T-cell (primary cell): Measurements from ENCODE around the gene PNKD. TPM values are rescaled to one million over a fixed set of nuclear protein-coding genes. Genes with fewer than 3 reads are reported as not detected.
A peak's percentile ranks its signal among the peaks of the same experiment; 100 is the strongest.

ENCODE experiments used
- ATAC-seq, 4 experiments: fragments of 200-7000 bp in 3 of 4; fragments of 150-1000 bp in 1 of 4; cut with Tn5 transposase; replicated peaks in 1 of 4; 1 replicate in 3 of 4; 2 replicates in 1 of 4; pipeline ENCODE4 v1.10.0; 2021; ENCODE audit warnings: moderate library complexity in 3 of 4, mild to moderate bottlenecking in 2 of 4, moderate number of reproducible peaks in 1 of 4
- CTCF ChIA-PET, 2 donors: fragments of 300-600 bp; sonication (Branson Sonifier 250); formaldehyde crosslinking; loops; one replicate each; lab custom pipeline; 2022; ENCODE audit warnings: antibody characterized with exemption in 2 of 2; lab: Charles Lee
- POLR2A ChIA-PET, 2 donors: fragments of 300-600 bp; sonication (Branson Sonifier 250); formaldehyde crosslinking; loops; one replicate each; lab custom pipeline; 2022; ENCODE audit warnings: antibody characterized with exemption in 2 of 2; lab: Charles Lee
- DNase-seq, 35 experiments: peaks; one replicate each; pipeline versions ENCODE4 v3.0.0 to v3.0.0-alpha.2; 2013 to 2023
- H3K27ac ChIP-seq: one replicate; pipeline ENCODE4 v1.5.1; 2013; ENCODE audit warnings: low read length
- H3K27me3 ChIP-seq, 2 experiments: replicated peaks in 1 of 2; 1 replicate in 1 of 2; 2 replicates in 1 of 2; pipeline versions ENCODE4 v1.6.1 to v1.7.0; 2013; ENCODE audit warnings: low read length in 1 of 2, mixed read lengths in 1 of 2; ENCODE audit not compliant: control insufficient read depth in 2 of 2, insufficient read depth in 2 of 2; ENCODE audit errors: extremely low read depth in 1 of 2
- H3K36me3 ChIP-seq, 2 donors: 1 replicate in 1 of 2; 2 replicates in 1 of 2; pipeline versions ENCODE4 v1.6.1 to v1.7.0; 2013; ENCODE audit warnings: low read length in 1 of 2; ENCODE audit not compliant: control insufficient read depth in 2 of 2, insufficient read depth in 1 of 2; ENCODE audit errors: extremely low read depth in 1 of 2
- H3K4me1 ChIP-seq, 2 experiments: 1 replicate in 1 of 2; 2 replicates in 1 of 2; pipeline versions ENCODE4 v1.6.1 to v1.7.0; 2013; ENCODE audit warnings: low read length in 2 of 2, mixed read lengths in 1 of 2; ENCODE audit not compliant: insufficient read depth in 2 of 2, control insufficient read depth in 1 of 2; ENCODE audit errors: extremely low read depth in 1 of 2
- H3K4me3 ChIP-seq, 2 donors: 1 replicate in 1 of 2; 2 replicates in 1 of 2; pipeline versions ENCODE4 v1.5.1 to v1.7.0; 2013; ENCODE audit warnings: mild to moderate bottlenecking in 2 of 2, low read length in 1 of 2, moderate library complexity in 1 of 2; ENCODE audit not compliant: control insufficient read depth in 1 of 2; ENCODE audit errors: extremely low read depth in 1 of 2
- H3K9me3 ChIP-seq: 2 replicates; pipeline ENCODE4 v1.7.0; 2013
- H3K27ac Mint-ChIP-seq, 2 donors: one replicate each; pipeline ENCODE4 v1.8.0; 2020 to 2021; ENCODE audit warnings: mild to moderate bottlenecking in 2 of 2, mixed read lengths in 2 of 2
- H3K27me3 Mint-ChIP-seq, 2 donors: one replicate each; pipeline ENCODE4 v1.8.0; 2021 to 2022; ENCODE audit warnings: mixed read lengths in 2 of 2
- H3K36me3 Mint-ChIP-seq: one replicate; pipeline ENCODE4 v1.8.0; 2021; ENCODE audit warnings: mixed read lengths
- H3K4me1 Mint-ChIP-seq, 3 donors: one replicate each; pipeline ENCODE4 v1.8.0; 2020 to 2022; ENCODE audit warnings: mixed read lengths in 3 of 3, mild to moderate bottlenecking in 1 of 3
- H3K4me3 Mint-ChIP-seq, 3 donors: one replicate each; pipeline ENCODE4 v1.8.0; 2020 to 2022; ENCODE audit warnings: mild to moderate bottlenecking in 3 of 3, mixed read lengths in 3 of 3, moderate library complexity in 3 of 3
- H3K9me3 Mint-ChIP-seq, 3 donors: one replicate each; pipeline ENCODE4 v1.8.0; 2020 to 2022; ENCODE audit warnings: mixed read lengths in 3 of 3
- WGBS: methylation state at CpG from one replicate; pipeline ENCODE4 v1.1.5; 2013; ENCODE audit warnings: missing lambda C conversion rate; ENCODE audit not compliant: insufficient coverage; 5-methylcytosine and 5-hydroxymethylcytosine counted together
- total RNA-seq, 35 experiments: library from RNA in 6 of 35; stranded (reverse) in 6 of 35; fragments of 120-200 nt in 1 of 35; gene quantifications; one replicate each; pipeline versions ENCODE4 v1.2.1 to v1.2.4 and lab custom pipeline; 2013 to 2026

PNKD gene
- total RNA-seq, 5 donors from 2014 or later (not counting 1 experiment from before 2014, with no cell fraction given), result 17.4 to 33.1 (median 30.6) TPM

DNA sequence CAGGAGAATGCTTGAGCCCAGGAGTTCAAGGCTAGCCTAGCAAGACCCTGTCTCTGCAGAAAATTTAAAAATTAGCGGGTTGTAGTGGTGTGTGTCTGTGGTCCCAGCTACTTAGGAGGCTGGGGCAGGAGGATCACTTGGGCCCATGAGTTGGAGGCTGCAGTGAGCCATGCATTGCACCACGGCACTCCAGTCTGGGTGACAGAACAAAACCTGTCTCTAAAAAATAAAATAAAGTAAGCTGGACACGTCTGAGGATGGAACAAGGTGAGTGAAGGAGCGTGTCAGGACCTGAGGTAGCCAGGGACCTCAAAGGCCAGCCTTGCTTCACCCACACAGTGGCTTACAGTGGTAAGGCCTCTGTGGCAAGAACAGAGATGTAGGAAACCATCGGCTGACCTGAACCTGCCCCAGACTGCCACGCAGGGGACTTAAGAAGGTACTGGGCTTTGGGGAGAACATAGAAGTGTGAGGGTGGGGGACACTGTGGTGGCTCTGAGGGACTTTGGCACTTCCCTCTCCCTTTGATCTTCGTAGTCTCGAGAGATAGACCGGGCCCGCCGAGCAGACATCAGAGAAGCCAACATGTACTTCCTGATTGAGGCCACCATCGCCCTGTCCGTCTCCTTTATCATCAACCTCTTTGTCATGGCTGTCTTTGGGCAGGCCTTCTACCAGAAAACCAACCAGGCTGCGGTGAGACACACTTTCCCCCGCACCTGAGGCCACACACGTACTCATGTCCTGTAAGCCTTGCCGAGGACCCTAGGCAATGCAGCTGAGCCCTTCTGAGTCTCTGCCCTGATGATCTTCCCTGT lies 119.2 kb downstream of the PNKD start:
- Histone ChIP-seq H3K27me3 (peaks cover 0 to 21% of the 10 kb centered on the region in 2 experiments), H3K4me3 (no peak overlapping the region), H3K4me1 (peaks cover 6 to 26% of the 10 kb centered on the region in 2 experiments), H3K27ac (no peak overlapping the region), H3K9me3 (no peaks in the 10 kb centered on the region), H3K36me3 (no peaks in the 10 kb centered on the region)
- peaks cover 0 to 5% of the 10 kb centered on the region in 2 donors for H3K27me3 Mint-ChIP-seq
- 85% methylated on average over 12 of the region's 17 CpGs for WGBS
- H3K4me3 Mint-ChIP-seq, result no peak overlapping the region
- CTCF ChIA-PET, result interaction anchor here in 1 of 2 donors (0.5 kb wide), 1 partner anchor 88 kb away, joined by 3 read pairs; no protein-coding TSS in a partner anchor
- ATAC-seq, result no peak
- H3K4me1 Mint-ChIP-seq, result peaks cover 10 to 21% (median 15%) of the 10 kb centered on the region in 3 donors
- H3K9me3 Mint-ChIP-seq, result no peaks in the 10 kb centered on the region
- no peak overlapping the region for H3K27ac Mint-ChIP-seq
- no peak for DNase-seq
- POLR2A ChIA-PET, result interaction anchor here in 1 of 2 donors (0.6 kb wide), 1 partner anchor 106 kb away, joined by 3 read pairs; no protein-coding TSS in a partner anchor
- no peaks in the 10 kb centered on the region for H3K36me3 Mint-ChIP-seq

DNA sequence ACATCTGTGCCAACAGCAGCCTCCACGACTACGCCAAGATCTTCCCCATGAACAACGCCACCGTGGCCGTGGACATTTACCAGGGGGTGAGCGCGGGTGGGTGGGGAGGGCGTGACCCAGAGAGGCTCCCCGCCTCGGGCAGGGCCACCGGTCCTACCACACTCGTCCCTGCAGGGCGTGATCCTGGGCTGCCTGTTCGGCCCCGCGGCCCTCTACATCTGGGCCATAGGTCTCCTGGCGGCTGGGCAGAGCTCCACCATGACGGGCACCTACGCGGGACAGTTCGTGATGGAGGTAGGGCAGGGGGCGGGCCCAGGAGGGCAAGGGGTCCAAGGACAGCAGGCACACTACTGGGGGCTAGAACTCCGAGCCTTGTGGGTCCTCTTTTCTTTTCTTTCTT lies 120.9 kb downstream of the PNKD start:
- Mint-ChIP-seq H3K4me1 (peaks cover 20 to 37% (median 26%) of the 10 kb centered on the region in 3 donors), H3K9me3 (no peaks in the 10 kb centered on the region), H3K4me3 (no peak overlapping the region), H3K27ac (no peak overlapping the region), H3K36me3 (no peaks in the 10 kb centered on the region), H3K27me3 (peaks cover 0 to 5% of the 10 kb centered on the region in 2 donors)
- H3K27me3 ChIP-seq, result peaks cover 0 to 21% of the 10 kb centered on the region in 2 experiments
- ChIA-PET POLR2A (no interaction called here), CTCF (interaction anchor here in 1 of 2 donors (1.0 kb wide), 1 partner anchor 119 kb away, joined by 3 read pairs; no protein-coding TSS in a partner anchor)
- no peaks in the 10 kb centered on the region for H3K9me3 ChIP-seq
- ATAC-seq (no peak), DNase-seq (no peak)
- H3K36me3 ChIP-seq, result no peaks in the 10 kb centered on the region
- H3K4me1 ChIP-seq, result peaks cover 17 to 40% of the 10 kb centered on the region in 2 experiments
- H3K4me3 ChIP-seq, result no peak overlapping the region
- WGBS, result 92% methylated on average over 12 of the region's 23 CpGs
- no peak overlapping the region for H3K27ac ChIP-seq

GRCh38 chr2:218392459-218392858 lies 122.1 kb downstream of the PNKD start:
- Mint-ChIP-seq H3K9me3 (no peaks in the 10 kb centered on the region), H3K36me3 (no peaks in the 10 kb centered on the region), H3K27me3 (no peaks in the 10 kb centered on the region), H3K4me3 (no peak overlapping the region), H3K4me1 (peaks cover 27 to 43% (median 30%) of the 10 kb centered on the region in 3 donors), H3K27ac (peak overlapping the region in 1 of 2 donors; percentile 8)
- Histone ChIP-seq H3K36me3 (no peaks in the 10 kb centered on the region), H3K4me1 (peaks cover 20 to 47% of the 10 kb centered on the region in 2 experiments), H3K4me3 (no peak overlapping the region), H3K9me3 (no peaks in the 10 kb centered on the region), H3K27me3 (peaks cover 0 to 10% of the 10 kb centered on the region in 2 experiments), H3K27ac (no peak overlapping the region)
- ATAC-seq (no peak), DNase-seq (no peak)
- POLR2A ChIA-PET, result no interaction called here
- WGBS, result 92% methylated on average over 4 of the region's 5 CpGs
- CTCF ChIA-PET, result interaction anchor here in 1 of 2 donors (0.9 kb wide), 1 partner anchor 117 kb away, joined by 3 read pairs; no protein-coding TSS in a partner anchor

- ChIA-PET POLR2A (interaction anchor here (0.6 to 0.7 kb wide), 3 partner anchors 57 to 180 kb away, joined by 3 to 4 read pairs (median 3); no protein-coding TSS in a partner anchor), CTCF (interaction anchor here (0.7 to 2.1 kb wide), 8 partner anchors 15 to 118 kb away, joined by 3 to 6 read pairs (median 4); no protein-coding TSS in a partner anchor)
- H3K36me3 ChIP-seq, result no peaks in the 10 kb centered on the region
- H3K4me1 ChIP-seq, result peaks cover 24 to 47% of the 10 kb centered on the region in 2 experiments
- WGBS, result 90% methylated on average over 15 of the region's 16 CpGs
- peaks cover 32 to 46% (median 35%) of the 10 kb centered on the region in 3 donors for H3K4me1 Mint-ChIP-seq
- no peak for DNase-seq
- no peaks in the 10 kb centered on the region for H3K27me3 Mint-ChIP-seq
- H3K27me3 ChIP-seq, result peaks cover 0 to 5% of the 10 kb centered on the region in 2 experiments
- H3K27ac ChIP-seq, result no peak overlapping the region
- no peak for ATAC-seq
- no peak overlapping the region for H3K4me3 Mint-ChIP-seq
- H3K9me3 Mint-ChIP-seq, result no peaks in the 10 kb centered on the region
- no peaks in the 10 kb centered on the region for H3K36me3 Mint-ChIP-seq
- no peaks in the 10 kb centered on the region for H3K9me3 ChIP-seq
- peak overlapping the region in 1 of 2 donors; percentile 36 for H3K27ac Mint-ChIP-seq
- H3K4me3 ChIP-seq, result no peak overlapping the region
Observed at GRCh38 chr2:218392891-218393462, 122.7 kb downstream of the PNKD start.

DNA sequence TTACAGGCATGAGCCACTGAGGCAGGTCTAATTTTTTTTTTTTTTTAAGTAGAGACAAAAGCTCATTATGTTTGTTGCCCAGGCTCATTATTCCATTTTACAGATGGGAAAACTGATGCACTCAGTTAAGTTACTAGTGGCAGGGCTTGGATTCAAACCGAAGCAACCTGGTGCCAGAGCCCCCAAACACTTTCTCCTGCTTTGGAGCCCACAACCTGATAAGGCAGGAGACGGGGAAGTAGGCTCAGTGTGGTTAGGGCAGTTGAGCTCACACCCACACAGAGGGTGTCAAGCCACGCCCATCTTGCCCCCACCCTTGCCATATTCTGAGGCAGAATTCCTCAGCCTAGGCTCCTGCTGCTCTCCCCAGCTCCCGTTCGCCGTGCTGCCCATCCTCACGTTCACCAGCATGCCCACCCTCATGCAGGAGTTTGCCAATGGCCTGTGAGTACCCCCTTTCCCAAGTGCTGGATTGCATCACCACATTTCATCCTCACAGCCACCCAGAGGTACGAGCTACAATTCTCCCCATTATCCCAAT lies 123.5 kb downstream of the PNKD start:
- POLR2A ChIA-PET, result interaction anchor here (0.6 to 0.7 kb wide), 4 partner anchors 58 to 247 kb away, joined by 3 to 6 read pairs (median 5); no protein-coding TSS in a partner anchor
- WGBS, result 81% methylated on average over 6 of the region's 8 CpGs
- DNase-seq, result peak in 4 of 35 experiments; percentile 17 to 58 (median 38)
- CTCF ChIA-PET, result interaction anchor here (0.6 to 2.1 kb wide), 12 partner anchors 14 to 168 kb away, joined by 3 to 11 read pairs (median 4); partner anchors contain the start of genes AAMP (in 1 of the 2), CATIP (in 1 of the 2) and PNKD (in 1 of the 2)
- Mint-ChIP-seq H3K27me3 (no peaks in the 10 kb centered on the region), H3K9me3 (no peaks in the 10 kb centered on the region), H3K27ac (peak overlapping the region; percentile 69 to 76), H3K36me3 (no peaks in the 10 kb centered on the region), H3K4me1 (peaks cover 32 to 46% (median 39%) of the 10 kb centered on the region in 3 donors), H3K4me3 (no peak overlapping the region)
- Histone ChIP-seq H3K4me3 (no peak overlapping the region), H3K9me3 (no peaks in the 10 kb centered on the region), H3K36me3 (no peaks in the 10 kb centered on the region), H3K27me3 (no peaks in the 10 kb centered on the region), H3K27ac (no peak overlapping the region), H3K4me1 (peaks cover 24 to 54% of the 10 kb centered on the region in 2 experiments)
- ATAC-seq, result no peak
